ENCODE data around the gene GPR153.

Gene GPR153

DNA sequence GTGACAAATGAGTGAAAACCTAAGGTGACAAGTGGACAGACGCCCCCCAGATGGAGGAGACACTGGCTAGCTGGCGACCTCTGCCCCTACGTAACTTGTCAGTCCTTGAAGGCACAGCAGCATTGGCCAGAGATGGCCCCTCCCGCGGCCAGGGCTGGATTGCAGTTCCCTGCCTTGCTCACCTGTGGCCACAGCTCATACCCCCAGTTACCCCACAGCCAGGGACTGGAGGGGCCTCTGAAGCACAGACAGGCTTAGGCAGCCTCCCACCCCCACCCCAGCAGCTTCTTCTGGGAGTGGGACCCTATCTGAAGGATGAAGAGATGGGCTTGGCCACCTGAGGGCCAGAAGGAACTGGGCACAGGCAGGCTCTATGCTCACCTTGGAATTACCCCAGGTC lies 13.2 kb downstream of the GPR153 start:
- DNase-seq: no peak

DNA sequence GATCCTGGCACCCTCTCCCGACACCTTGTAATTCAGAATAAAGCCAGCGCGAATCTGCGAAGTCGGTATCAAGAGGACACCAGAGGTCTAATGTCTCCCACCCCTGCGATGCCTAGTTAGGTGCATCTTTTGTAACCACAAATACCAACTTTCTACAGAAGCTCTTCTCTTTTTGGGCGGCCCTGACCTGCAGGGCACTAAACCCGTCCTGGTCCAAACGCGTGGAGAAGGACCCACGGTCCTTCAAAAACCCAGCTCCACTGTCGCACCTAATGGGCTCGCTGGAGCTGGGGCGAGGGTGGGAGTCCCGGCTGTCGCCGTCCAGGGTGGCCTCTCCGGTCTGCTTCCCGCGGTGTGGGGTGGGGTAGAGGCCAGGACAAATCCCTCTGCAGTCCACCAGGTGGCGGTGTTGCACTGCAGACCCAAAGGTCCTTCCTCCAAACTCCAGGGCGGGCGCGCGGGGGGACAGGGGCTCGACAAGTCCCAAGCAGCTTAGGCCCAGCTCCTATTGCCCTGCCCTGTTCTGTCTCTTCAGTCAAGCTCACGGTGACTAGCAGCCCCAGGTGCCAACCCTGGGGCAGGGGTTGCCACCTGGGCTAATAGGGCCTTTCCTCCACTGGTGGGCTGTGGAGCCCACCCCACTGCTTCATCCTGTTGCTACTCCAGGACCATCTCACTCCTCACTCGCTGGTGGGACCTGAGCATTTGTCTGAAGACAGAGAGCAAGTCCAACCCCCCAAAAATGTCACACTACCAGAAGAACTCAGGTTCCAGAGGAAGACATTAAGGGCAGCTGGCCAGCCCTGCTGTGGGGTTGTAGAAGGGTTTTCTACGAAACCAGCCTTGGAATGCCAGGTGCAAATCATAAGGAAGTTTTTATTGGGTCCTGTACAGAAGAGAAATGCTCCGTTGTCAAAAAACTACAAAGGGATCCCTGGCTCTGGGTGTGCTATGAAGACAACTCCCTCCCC lies 14.1 kb downstream of the GPR153 start:
- peak; percentile 59 for DNase-seq

DNA sequence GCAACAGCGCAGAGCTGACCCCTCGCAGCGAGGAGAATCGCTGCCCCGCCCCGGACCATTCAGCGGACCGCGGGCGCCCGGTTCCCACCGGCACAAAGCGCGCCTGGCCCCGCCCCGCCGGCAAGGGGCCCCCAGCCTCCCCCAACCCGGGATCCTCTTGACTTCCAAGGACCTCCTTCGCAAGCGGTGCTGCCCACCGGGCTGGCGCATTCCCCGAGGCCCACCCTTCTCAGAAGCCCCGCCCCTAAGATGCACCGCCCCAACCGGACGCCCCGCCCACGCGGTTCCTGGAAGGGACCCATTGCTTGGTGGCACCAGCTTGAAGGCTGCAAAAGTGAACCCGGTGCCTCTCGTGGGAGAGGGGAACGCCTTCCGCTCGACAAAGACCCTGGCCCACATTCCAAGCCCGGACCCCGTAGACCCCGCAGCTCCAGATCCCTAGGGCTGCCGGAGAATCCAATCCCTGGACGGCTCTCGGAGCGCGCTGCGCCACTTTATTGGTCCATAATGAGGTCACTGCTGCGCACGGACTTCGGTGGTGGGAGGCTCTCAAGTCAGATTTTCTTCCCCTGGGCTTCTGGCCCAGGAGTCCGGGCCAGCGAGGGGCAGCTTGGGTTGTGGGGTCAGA lies 14.9 kb downstream of the GPR153 start:
- no peak for DNase-seq

DNA sequence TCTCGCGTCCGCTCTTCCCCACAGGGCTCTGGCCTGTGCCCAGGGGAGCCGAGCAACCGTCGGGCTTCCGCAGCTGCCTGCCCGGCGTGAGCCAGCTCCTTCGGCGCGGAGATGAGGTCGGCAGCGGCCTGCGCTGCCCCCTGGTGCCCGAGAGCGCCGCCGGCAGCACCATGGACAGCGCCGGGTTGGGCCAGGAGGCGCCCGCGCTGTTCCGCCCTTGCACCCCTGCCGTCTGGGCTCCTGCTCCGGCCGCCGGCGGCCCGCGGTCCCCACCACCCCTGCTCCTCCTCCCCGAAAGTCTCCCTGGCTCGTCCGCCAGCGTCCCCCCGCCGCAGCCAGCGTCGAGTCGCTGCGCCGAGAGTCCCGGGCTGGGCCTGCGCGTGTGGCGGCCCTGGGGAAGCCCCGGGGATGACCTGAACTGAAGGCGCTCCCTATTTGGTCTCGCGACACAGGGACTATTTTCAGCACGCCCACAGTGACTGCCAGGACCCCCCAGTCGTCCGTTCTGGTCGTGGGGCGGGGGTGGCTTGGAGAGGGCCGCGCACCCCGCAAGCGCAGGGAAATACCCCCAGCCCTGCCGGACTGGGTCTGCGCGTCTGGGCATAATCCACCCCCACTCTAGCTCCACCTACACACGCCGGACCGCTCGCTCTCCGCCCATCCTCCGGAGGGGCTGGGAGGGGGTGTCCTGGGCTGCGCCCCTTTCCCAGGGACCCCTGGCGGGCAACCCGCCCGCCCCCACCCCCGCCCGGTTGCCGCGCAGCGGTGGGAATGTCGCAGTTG lies 15.6 kb downstream of the GPR153 start:
- DNase-seq: peak; percentile 67

DNA sequence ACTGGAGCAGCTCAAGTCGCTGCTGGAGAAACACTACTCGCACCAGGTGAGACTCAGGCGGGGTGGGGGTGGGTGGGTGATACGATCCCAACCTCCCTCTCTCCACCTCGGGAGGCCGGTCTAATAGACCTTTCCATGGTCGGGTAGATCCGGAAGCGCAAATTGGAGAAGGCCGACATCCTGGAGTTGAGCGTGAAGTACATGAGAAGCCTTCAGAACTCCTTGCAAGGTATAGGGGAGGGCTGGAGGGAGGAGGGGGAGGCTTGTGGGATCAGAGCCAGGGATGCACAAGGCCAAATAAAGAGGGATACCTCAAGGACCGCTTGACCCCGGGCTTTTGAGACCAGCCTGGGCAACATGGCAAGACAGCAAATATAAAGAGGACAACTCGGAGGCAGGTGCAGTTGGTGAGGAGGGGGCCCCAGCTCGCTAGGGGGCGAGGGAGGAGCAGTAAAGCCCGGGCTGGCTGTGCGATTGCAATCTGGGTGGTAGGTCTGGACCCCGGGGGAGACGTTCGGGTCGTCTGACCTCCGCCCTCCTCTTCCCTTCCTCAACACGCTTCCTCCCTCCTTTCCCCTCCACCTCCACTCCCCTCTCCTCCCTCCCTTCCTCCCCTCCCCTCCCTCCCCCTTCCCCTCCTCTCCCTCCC lies 16.4 kb downstream of the GPR153 start:
- no peak for DNase-seq

DNA sequence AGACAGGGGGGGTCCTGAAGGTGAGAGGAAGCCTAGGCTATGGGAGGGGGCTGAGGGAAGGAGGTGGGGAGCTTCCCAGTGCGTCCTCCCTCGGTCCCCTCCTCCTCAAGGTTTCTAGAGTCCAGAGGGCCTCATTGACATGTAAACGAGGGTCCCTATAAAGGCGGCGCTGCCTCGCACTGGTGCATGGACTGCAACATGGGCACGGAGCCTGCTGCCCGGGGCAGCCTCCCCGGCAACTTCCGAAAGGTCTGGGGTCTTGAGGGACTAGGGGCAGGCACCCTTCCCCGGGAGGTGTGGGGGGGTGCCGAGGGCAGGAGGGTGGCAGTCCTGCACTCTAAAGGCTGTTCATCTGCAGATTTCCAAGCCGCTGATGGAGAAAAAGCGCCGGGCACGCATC lies 16.9 kb downstream of the GPR153 start, which contains the start of gene HES3:
TSS of gene HES3 (plus strand) at position 187 of the 400 bp plus-strand sequence. CDS start at position 374, 187 bp downstream.
- no peak for DNase-seq

DNA sequence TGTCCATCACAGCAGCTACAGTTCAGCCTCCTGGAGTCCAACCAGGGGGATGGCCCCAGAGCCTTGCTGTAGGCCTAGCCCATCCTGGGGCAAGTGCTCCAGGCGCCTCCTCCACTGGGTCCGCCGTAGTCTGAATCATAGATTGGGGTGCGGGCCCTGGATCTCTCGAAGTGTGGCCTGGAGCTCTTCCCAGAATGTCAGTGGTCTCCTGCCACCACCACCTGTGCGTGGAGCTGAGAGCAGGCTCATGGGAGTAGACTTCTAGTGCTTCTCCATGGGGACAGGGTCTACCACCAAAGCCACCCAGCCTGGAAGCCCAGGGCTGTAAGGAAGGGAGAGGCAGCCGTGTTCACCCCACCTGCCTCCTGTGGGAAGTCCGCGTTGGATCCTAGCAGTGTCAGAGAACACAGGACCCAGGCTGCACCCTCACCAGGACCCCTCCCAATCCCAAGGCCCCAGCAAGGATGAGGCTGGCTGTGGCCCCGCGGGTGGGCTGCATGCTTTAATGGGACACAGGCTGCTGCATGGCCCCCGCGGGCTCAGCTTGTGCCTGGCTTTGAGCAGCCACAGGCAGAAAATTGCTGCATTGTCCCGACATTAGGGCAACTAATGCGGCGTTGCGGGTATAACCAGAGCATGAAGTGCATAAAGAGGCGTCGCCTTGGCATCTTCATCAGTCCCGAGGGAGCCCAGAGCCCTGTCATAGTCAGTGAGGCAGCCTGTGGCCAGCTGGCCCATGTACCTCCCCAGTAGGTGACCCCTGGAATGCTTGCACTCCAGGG lies 17.7 kb downstream of the GPR153 start:
- DNase-seq: no peak

DNA sequence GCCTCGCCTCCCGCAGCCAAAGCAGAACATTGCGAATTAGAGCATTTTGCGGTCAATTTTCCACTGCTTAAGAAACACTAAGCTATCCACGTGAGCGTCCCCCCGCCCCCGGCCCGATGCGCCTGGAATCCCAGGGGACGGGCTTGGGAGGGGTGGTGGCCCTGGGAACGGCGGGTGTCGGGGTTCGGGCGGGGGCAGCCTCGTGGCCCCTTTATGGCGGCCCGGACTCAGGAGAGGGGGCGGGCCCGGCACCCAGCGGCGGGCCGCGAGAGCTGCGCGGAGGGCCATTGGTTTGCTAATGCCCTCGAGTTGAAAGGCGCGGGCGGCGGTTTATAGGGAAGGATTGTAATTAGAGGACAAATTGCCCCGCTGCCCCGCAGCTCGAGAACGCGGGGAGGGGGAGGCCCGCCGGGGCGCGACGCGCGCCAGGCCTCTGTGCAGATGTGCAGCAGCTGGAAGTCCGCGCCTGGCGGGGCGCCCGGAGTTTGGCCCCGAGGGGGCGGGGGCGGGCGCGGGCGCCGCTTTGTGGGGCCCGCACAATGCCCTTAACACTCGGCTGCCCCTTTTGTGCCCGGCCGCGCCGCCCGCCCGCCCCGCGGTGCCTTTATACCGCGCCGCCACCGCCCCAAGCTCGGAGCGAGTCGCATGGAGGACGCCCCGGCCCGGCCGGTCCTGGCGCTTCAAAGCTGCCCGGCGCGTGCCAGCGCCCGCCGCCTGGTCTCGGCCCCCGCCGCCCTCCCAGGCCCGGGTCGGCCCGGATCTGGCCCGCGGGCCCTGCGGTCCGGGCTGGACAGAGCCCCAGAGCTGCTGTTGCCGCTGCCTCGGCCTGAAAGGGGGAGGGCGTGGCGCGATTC lies 18.8 kb downstream of the GPR153 start:
- no peak for DNase-seq

DNA sequence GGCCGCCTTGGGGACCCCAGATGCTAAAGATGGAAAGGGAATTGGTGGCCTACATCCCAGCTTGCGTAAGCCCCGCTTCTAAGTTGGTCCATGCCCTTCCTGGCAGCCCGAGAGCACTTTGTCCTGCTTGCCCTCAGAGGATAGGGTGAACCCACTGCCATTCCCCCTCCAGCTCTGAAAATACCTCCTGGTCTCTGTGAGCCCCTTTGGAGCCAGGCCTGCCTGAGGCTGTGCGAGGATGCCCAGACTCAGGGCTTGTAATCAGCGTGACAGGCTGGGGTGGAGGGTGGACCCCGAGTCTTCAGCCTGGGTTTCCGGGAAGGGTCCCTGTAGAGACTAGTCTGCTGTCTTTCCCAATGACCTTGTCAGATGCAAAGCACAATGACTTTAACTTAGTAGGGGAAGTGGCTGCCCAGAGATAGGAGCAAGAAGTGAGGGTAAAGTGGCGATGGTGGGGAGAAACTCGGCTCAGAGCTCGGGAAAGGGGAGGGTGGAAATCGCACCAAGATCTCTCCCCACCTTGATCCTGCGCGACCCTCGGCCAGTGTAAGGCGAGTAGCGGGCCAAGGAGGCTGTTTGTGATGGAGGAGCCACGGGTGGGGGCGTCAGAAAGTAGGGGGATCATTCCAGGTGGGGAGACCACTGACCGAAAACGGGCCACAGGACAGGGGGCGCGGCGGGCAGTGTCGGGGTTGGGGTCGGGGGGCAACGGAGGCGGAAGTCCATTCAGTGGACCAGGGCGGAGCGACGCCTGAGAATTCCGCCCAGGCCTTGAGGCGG lies 19.6 kb downstream of the GPR153 start:
- DNase-seq: no peak

DNA sequence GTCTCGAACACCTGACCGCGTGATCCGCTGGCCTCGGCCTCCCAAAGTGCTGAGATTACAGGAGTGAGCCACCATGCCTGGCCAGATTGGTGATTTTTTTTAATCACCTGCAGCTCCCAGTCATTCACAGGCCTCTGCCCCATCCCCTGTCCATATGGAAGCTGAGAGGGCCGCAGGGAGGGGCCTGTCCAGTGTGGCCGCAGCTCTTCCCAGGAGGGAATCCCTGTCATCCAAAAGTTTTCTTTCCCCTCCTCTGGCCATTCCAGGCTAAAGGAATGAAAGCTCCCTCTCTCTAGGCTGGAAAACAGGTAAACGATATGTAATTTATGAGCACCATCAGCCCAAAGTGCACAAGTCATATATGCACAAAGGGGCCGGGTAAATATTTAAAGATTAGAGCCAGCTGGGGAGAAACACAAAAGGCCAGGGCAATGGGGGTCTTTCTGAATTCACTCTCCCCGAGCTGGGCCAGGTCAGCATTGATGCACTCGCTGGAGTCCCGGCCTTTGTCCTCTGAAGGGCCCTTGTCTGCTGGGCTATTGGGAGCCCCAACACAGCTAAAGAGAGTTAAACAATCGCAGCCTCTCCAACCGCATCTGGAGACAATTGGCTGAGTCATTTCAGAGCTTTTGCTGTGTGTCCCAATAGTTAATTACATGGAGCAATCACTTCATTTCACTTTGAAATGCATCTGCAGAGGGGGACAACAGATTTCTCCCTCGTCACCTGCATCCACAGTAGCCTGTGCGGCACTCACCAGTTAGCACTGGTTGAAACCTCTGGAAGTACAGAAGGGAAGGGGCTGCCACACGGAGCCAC lies 20.7 kb downstream of the GPR153 start:
- DNase-seq: no peak

DNA sequence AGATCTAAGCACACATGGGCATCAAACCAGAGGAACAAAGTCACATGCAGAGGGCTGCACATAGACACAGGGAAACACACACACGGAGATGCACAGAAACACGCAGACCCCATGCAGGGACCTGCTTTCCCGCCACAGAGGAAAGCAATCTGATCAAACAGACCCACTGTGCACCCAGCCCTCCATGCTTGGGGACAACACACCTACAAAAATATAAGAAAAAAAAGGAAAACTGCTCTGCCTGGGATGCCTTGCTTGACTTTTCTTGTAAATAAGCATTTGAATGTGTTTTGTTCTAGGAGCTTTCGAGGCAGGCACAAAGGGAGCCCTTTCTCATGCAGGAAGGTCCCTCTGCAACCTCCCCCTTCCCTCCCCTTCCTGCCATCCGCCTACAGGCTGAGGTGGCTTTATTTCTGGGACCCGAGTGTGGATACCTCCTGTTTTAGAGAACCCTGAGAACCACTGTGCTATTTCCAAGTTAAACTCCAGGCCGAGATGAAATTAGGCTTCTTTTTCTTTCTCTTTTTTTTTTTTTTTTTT lies 21.6 kb downstream of the GPR153 start:
- DNase-seq: no peak

DNA sequence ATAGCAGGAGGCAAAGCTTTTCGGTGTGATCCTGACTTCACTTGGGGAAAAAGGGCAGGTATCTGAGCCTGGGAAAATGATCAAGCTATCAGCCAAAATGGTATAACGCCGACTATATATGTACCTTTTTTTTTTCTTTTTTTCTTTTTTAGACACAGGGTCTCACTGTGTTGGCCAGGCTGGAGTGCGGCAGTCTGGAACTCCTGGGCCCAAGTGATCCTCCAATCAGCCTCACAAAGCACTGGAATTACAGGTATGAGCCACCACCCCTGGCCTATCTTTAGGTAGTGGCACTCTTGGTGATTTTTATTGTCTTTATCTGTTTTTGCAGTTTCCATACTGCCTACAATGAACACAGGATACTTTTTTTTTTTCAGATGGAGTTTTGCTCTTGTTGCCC lies 23.8 kb downstream of the GPR153 start:
- no peak for DNase-seq

DNA sequence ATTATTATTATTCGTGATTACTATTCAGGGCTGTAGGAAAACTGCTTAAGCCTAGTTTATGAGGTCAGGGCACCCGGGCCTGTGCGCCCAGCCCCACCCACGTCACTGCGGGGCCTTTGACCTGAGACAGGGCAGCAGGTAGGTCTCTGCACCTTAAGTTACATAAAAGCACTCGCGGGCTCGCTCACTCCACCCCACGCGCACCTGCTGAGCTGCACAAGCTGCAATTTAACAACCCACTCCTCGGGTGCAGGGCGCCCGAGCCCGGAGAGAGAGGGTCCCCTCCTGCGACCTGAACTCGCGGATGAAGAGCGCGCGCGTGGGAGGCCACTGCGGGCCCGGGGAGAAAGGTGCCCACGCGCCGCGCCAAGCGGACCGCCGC lies 25.6 kb downstream of the GPR153 start:
- DNase-seq: no peak

DNA sequence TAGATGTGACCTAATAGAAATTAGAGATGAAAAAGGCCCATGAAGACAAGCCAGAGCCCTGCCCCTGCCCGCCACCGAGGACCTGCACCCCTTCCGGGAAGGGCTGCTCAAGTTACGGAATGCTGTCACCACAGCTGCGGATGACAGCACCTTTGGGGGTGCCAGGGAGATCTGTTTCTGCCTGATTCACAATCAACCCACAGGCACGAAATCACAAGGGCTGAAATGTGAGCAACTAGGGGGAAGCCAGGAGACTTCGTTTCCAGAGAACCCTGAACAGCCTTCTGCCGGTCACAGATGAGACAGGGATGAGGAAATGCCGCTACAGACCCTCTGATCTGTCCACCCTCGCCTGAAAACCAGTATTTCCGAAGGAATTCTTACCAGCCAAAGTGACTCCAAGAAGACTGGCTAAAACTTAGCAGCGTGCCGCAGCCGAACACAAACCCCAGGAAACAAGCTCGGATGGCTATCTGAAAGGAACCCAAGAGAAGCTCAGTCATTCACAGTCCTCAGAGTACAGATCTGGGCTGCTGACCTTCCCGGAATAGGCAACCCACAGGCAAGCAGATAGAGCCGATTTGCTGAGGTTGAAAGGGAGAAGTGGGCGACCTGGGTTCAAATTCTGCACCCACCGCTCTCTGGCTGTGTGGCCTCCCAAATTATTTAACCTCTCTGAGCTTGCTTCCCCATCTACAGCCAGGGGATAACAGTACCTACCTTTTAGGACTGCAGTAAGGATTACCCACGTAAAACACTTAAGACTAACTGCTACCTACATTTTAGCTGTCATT lies 26.2 kb downstream of the GPR153 start:
- DNase-seq: no peak

DNA sequence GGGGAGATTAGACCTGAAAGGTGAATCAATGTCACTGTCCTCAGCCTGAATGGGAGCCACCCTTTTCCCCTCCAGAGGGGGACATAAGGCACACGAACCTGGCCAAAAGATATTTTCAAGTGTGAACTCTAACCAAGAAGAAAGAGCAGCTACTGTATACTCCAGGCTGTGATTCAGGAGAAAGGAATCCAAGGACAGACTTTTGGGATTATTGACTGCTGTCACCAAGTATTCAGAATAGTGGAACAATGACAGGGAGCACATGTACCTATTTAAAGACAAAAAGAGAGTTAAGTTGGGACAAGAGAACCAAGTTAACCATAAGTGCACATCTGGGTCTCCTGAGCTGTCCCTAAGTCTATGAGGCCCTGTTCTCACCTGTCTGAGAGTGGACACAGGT lies 27.5 kb downstream of the GPR153 start:
- DNase-seq: no peak

DNA sequence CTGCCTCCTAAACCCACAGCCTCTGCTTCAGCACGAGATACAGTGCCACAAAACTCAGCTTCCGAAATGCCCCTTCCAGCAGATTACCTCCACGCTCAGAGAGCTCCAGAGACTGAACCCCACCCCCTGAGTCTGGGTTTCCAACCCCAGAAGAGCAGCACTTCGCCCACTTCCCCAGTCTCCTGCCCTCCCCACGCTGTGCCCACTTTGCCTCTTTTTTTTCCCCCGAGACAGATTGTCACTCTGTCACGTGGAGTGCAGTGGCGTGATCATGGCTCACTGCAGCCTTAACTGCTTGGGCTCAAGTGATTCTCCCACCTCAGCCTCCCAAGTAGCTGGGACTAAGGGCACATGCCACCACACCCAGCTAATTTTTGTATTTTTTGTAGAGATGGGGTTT lies 35.2 kb downstream of the GPR153 start:
- DNase-seq: no peak

DNA sequence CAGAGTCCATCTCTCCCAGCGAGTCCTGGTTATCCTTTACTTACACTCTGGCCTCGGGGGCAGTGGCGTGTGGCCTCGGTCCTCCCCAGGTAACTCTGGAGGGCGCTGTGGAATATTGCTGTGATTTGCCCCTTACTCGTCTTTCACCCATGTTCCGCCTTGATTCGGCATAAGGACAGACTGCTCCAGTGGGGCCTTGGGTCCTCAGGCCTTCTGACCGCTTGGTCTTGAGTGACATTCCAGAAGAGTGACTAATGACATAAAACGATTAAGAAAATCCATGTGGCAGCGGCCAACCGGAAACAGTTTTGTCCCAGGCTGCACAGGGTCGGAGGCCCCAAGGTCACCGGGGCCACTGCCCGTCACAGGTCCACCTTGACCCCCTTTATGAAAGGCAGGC lies 36.2 kb downstream of the GPR153 start:
- DNase-seq: no peak

DNA sequence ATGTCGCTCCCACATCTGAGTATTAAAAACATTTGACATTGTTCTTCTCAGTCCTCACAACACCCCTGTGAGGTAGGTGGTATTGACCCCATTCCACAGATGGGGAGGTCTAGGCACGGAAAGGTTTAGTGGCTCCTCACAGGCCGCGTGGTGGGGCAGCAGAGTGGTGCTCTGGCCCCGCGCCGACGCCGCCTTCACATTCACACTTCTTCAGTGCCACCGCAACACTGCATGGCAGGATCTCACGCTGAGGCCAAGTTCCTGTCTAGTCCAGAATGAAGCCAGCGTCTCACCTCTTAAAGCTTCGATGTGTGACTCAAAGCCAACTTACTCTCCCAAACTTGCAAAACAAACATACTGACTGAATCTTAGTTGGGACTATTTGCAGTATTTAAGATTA lies 37.3 kb downstream of the GPR153 start:
- DNase-seq: no peak
